GM12891 (cell line): ENCODE measurements around the gene FAM184B.

Experiments
- POLR2A ChIP-seq: IDR thresholded peaks from 2 replicates; pipeline ENCODE4 v1.6.1; 2011; ENCODE audit warnings: low read depth, low read length, control low read depth
- POLR2AphosphoS5 ChIP-seq: IDR thresholded peaks from 2 replicates; pipeline ENCODE4 v1.6.1; 2011; ENCODE audit warnings: low read depth, low read length, control low read depth

DNA sequence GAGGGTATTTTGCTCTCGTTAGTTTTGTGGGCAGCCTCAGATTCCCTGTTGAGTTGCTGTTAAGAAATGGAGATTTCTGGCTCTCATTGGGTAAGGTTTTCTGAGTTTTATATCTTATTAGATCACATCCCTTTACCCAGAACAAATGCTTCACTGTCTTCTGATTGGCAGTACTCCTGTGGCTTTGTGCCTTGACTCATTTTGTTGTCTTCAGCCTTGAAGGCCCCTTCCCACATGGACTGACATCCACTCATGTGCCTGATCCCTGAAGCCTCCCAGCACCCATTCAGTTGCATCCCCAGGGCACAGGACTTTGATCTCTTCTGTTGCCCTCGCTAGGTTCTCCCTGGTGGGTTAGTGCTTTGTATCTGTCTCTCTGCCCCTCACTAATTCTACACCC is 156.6 kb downstream of the FAM184B start:
- TF ChIP-seq POLR2AphosphoS5 (no peak), POLR2A (no peak)
